Activated T-helper 1 cell treated with anti-CD3 and anti-CD28 coated beads, Interleukin-12 subunit alpha, Interleukin-12 subunit beta, Interleukin-2, Interleukin-4 antibody, amounts not matched to agents 30 ng/mL and 10 ng/mL and 1 ng/mL, durations not matched to agents 14 hours and 24 hours and 36 hours (primary cell): ENCODE results near the gene TNP2. TPM values are rescaled to one million over a fixed set of nuclear protein-coding genes. Genes with fewer than 3 reads are reported as not detected.

ENCODE experiments used
- DNase-seq: peaks from one replicate; pipeline ENCODE4 v3.0.0; 2021; ENCODE audit warnings: low spot score
- H3K27ac Mint-ChIP-seq: one replicate; pipeline ENCODE4 v1.8.0; 2021; ENCODE audit warnings: mild to moderate bottlenecking, mixed read lengths
- H3K27me3 Mint-ChIP-seq: one replicate; pipeline ENCODE4 v1.8.0; 2022; ENCODE audit warnings: mild to moderate bottlenecking, moderate library complexity, mixed read lengths; ENCODE audit not compliant: insufficient read depth
- H3K36me3 Mint-ChIP-seq: one replicate; pipeline ENCODE4 v1.8.0; 2021; ENCODE audit warnings: low read depth, mixed read lengths
- H3K4me1 Mint-ChIP-seq: one replicate; pipeline ENCODE4 v1.8.0; 2021; ENCODE audit warnings: low read depth, mixed read lengths
- H3K4me3 Mint-ChIP-seq: one replicate; pipeline ENCODE4 v1.8.0; 2021; ENCODE audit warnings: mild to moderate bottlenecking, moderate library complexity, mixed read lengths
- H3K9me3 Mint-ChIP-seq: one replicate; pipeline ENCODE4 v1.8.0; 2021; ENCODE audit warnings: mixed read lengths
- intact Hi-C: fragments of 100-400 bp; cut with micrococcal nuclease; formaldehyde crosslinking; loops from one replicate; pipeline ENCODE4 v1.15.1; 2024
- total RNA-seq: library from RNA; stranded (reverse); gene quantifications from 2 replicates; pipeline ENCODE4 v1.2.3, GENCODE V29; 2022

TNP2 gene
- total RNA-seq, 1 donor from 2014 or later, result not detected

- peaks cover 40% of the 10 kb centered on the region for H3K36me3 Mint-ChIP-seq
- no peaks in the 10 kb centered on the region for H3K27me3 Mint-ChIP-seq
- peak; percentile 21 for DNase-seq
- H3K27ac Mint-ChIP-seq, result peak overlapping the region; percentile 90
- peak overlapping the region; percentile 99 for H3K4me3 Mint-ChIP-seq
- no peaks in the 10 kb centered on the region for H3K9me3 Mint-ChIP-seq
- peaks cover 46% of the 10 kb centered on the region for H3K4me1 Mint-ChIP-seq
- intact Hi-C loops, result loop anchor here (1.0 to 10.0 kb wide), 8 partner anchors 29 to 661 kb away; partner anchors contain the start of genes CIITA, GSPT1 and NUBP1
These were observed 14.9 kb downstream of the TNP2 start for GRCh38 chr16:11253995-11254912.

- Mint-ChIP-seq H3K4me3 (peak overlapping the region; percentile 99), H3K9me3 (no peaks in the 10 kb centered on the region), H3K36me3 (peaks cover 47% of the 10 kb centered on the region), H3K4me1 (peaks cover 42% of the 10 kb centered on the region), H3K27me3 (no peaks in the 10 kb centered on the region), H3K27ac (peak overlapping the region; percentile 90)
- intact Hi-C loops, result loop anchor here (1.0 to 10.0 kb wide), 8 partner anchors 28 to 661 kb away; partner anchors contain the start of genes CIITA, GSPT1 and NUBP1
- peak; percentile 55 for DNase-seq
These were observed 15.8 kb downstream of the TNP2 start for GRCh38 chr16:11253009-11253994.

DNA sequence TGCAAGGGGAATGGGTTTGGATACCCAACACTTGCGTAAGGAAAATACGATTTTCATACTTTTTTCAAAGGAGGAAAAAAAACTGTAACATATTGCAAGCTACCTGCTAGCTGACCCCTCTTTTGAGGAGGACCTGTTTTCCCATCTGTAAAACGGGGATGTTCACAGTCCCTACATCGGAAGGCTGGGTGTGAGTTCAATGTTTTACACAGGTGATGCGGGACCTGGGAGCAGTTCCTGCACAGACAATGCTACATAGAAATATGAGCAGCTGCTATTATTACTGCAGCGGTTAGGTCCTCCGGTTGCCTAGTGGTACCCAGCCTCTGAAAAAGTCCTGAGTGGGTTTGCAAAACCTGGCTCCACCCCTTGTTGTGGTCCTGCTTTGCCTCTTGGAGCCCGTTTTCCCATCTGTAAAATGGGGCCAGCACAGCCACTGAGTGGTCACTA lies 16.6 kb downstream of the TNP2 start:
- peaks cover 35% of the 10 kb centered on the region for H3K4me1 Mint-ChIP-seq
- intact Hi-C loops, result loop anchor here (1.0 to 10.0 kb wide), 7 partner anchors 19 to 662 kb away; partner anchors contain the start of genes CIITA, GSPT1 and NUBP1
- peak overlapping the region; percentile 90 for H3K27ac Mint-ChIP-seq
- DNase-seq, result no peak
- peaks cover 53% of the 10 kb centered on the region for H3K36me3 Mint-ChIP-seq
- H3K9me3 Mint-ChIP-seq, result no peaks in the 10 kb centered on the region
- H3K4me3 Mint-ChIP-seq, result peak overlapping the region; percentile 99
- no peaks in the 10 kb centered on the region for H3K27me3 Mint-ChIP-seq

DNA sequence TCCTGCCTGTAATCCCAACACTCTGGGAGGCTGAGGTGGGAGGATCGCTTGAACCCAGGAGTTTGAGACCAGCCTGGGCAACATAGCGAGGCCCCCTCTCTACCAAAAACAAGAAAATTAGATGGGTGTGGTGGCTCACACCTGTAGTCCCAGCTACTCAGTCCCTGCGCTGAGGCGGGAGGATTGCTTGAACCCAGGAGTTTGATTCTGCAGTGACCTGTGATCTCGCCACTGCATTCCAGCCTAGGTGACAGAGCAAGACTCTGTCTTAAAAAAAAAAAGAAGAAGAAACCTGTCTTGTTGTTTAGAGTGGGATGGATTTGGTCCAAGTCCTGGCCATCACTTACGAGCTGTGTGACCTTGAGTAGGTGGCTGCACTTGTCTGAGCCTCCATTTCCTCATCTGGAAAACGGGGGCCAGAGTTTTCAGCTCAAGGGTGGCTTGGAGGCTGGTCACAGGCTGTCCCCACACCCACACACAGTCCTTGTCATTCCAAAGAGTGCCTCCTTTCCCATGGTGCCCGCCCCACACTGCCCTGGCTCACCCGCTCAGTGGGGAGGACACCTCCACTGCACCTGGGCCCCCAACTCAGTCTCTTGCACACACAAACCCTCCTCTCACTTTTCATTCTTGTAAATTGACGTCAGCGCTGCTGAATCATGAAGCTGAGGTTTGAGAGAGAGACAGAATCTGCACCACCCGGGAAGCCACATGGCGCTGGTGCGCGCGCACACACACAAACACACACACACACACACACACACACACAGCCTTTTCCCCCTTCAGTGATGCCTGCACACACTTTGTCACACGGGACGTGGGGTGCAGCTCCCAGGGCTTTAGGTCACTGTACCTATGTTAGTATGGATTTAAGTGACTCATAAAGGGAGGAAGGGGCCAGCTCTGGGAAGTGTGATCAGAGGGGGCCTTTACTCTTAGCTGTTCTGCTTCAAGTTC lies 17.3 kb downstream of the TNP2 start:
- Mint-ChIP-seq H3K4me3 (peak overlapping the region; percentile 99), H3K27ac (peak overlapping the region; percentile 90), H3K4me1 (peaks cover 32% of the 10 kb centered on the region), H3K27me3 (no peaks in the 10 kb centered on the region), H3K9me3 (no peaks in the 10 kb centered on the region), H3K36me3 (peaks cover 53% of the 10 kb centered on the region)
- peak; percentile 76 for DNase-seq
- intact Hi-C loops, result loop anchor here (1.0 to 10.0 kb wide), 7 partner anchors 19 to 663 kb away; partner anchors contain the start of genes CIITA, GSPT1 and NUBP1

DNA sequence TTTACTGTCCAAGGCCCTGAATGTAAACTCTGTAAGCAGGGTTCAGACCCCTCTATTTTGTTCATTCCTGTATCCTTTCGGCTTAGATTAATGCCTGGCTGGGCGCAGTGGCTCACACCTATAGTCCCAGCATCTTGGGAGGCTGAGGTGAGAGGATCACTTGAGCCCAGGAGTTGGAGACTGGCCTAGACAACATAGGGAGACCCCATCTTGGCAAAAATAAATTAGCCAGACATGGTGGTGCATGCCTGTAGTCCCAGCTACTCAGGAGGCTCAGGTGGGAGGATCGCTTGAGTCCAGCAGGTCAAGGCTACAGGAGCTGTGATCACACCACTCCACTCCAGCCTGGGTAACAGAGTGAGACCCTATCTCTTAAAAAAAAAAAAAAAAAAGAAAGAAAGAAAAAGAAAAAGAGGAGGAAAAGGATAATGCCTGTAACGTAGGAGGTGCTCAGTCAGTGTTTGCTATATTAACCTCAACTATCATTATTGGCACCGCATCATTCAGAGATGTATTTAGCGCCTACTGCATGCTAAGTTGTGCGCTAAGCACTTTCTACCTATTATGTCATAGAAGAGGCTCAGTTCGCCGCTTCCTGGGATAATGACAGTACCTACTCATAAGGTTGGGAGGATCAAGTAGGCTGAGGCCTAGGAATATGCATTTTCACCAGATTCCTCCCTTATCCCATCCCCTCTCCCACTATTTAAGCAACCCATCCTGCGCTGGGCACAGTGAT lies 18.2 kb downstream of the TNP2 start:
- DNase-seq, result no peak
- peaks cover 53% of the 10 kb centered on the region for H3K36me3 Mint-ChIP-seq
- H3K9me3 Mint-ChIP-seq, result no peaks in the 10 kb centered on the region
- H3K27me3 Mint-ChIP-seq, result no peaks in the 10 kb centered on the region
- intact Hi-C loops, result loop anchor here (10.0 kb wide), 4 partner anchors 376 to 664 kb away; partner anchors contain the start of genes CIITA, GSPT1 and NUBP1
- peak overlapping the region; percentile 90 for H3K27ac Mint-ChIP-seq
- peaks cover 37% of the 10 kb centered on the region for H3K4me1 Mint-ChIP-seq
- H3K4me3 Mint-ChIP-seq, result peak overlapping the region; percentile 99

GRCh38 chr16:11250091-11250785 lies 18.9 kb downstream of the TNP2 start:
- H3K9me3 Mint-ChIP-seq, result no peaks in the 10 kb centered on the region
- peaks cover 53% of the 10 kb centered on the region for H3K36me3 Mint-ChIP-seq
- peak overlapping the region; percentile 9 for H3K27ac Mint-ChIP-seq
- DNase-seq, result no peak
- no peaks in the 10 kb centered on the region for H3K27me3 Mint-ChIP-seq
- H3K4me1 Mint-ChIP-seq, result peaks cover 44% of the 10 kb centered on the region
- intact Hi-C loops, result loop anchor here (10.0 kb wide), 4 partner anchors 375 to 665 kb away; partner anchors contain the start of genes CIITA, GSPT1 and NUBP1
- H3K4me3 Mint-ChIP-seq, result peak overlapping the region; percentile 13

GRCh38 chr16:11249233-11250061 lies 19.7 kb downstream of the TNP2 start:
- Mint-ChIP-seq H3K4me1 (peaks cover 50% of the 10 kb centered on the region), H3K4me3 (no peak overlapping the region), H3K36me3 (peaks cover 51% of the 10 kb centered on the region), H3K9me3 (no peaks in the 10 kb centered on the region), H3K27me3 (no peaks in the 10 kb centered on the region), H3K27ac (peak overlapping the region; percentile 63)
- DNase-seq, result no peak
- intact Hi-C loops, result loop anchor here (10.0 kb wide), 4 partner anchors 375 to 665 kb away; partner anchors contain the start of genes CIITA, GSPT1 and NUBP1

- peaks cover 50% of the 10 kb centered on the region for H3K4me1 Mint-ChIP-seq
- H3K4me3 Mint-ChIP-seq, result no peak overlapping the region
- no peaks in the 10 kb centered on the region for H3K27me3 Mint-ChIP-seq
- peaks cover 39% of the 10 kb centered on the region for H3K36me3 Mint-ChIP-seq
- no peak for DNase-seq
- H3K27ac Mint-ChIP-seq, result no peak overlapping the region
- H3K9me3 Mint-ChIP-seq, result no peaks in the 10 kb centered on the region
- intact Hi-C loops, result no loop called here
These were observed 21.0 kb downstream of the TNP2 start for GRCh38 chr16:11248133-11248532.

GRCh38 chr16:11245988-11246387 lies 23.1 kb downstream of the TNP2 start:
- H3K27me3 Mint-ChIP-seq, result no peaks in the 10 kb centered on the region
- intact Hi-C loops, result no loop called here
- no peak for DNase-seq

GRCh38 chr16:11245222-11245737 lies 23.8 kb downstream of the TNP2 start:
- intact Hi-C loops, result no loop called here
- Mint-ChIP-seq H3K27ac (peak overlapping the region; percentile 53), H3K4me1 (peaks cover 29% of the 10 kb centered on the region), H3K9me3 (no peaks in the 10 kb centered on the region), H3K36me3 (peaks cover 18% of the 10 kb centered on the region), H3K27me3 (no peaks in the 10 kb centered on the region), H3K4me3 (no peak overlapping the region)
- no peak for DNase-seq

More at GRCh38 chr16:11245988-11246387, 23.1 kb downstream of the TNP2 start:
- H3K27ac Mint-ChIP-seq, result peak overlapping the region; percentile 54
- no peaks in the 10 kb centered on the region for H3K9me3 Mint-ChIP-seq
- H3K4me3 Mint-ChIP-seq, result no peak overlapping the region
- peaks cover 23% of the 10 kb centered on the region for H3K36me3 Mint-ChIP-seq
- H3K4me1 Mint-ChIP-seq, result peaks cover 34% of the 10 kb centered on the region
